Lower leg skin (tissue), 4 donors: Measurements from ENCODE around the gene ATOX1. TPM values are rescaled to one million over a fixed set of nuclear protein-coding genes. Genes with fewer than 3 reads are reported as not detected.
"Not testable (repeated sequence)": the region's sequence is repeated elsewhere in the genome, so short reads cannot be mapped to it uniquely, and the experiment has no call there.

Experiments used
- DNase-seq, 2 donors: peaks; one replicate each; pipeline ENCODE4 v3.0.0-alpha.2; 2019; ENCODE audit warnings: low spot score in 2 of 2
- H3K4me3 ChIP-seq: fragments of 200-600 bp; sonication (generic); 2 replicates; pipeline ENCODE4 v1.5.1; 2017; ENCODE audit warnings: mild to moderate bottlenecking, low read depth; ENCODE audit not compliant: poor library complexity, severe bottlenecking
- POLR2A ChIP-seq, 2 donors: fragments of 450-650 bp; IDR thresholded peaks; one replicate each; pipeline ENCODE4 v1.6.1; 2016 to 2017; ENCODE audit warnings: antibody characterized with exemption in 2 of 2, mild to moderate bottlenecking in 1 of 2, moderate library complexity in 1 of 2
- WGBS, 2 donors: methylation state at CpG; one replicate each; pipeline ENCODE4 v1.1.5; 2018; 5-methylcytosine and 5-hydroxymethylcytosine counted together
- intact Hi-C: fragments of 100-400 bp; cut with DNase I; formaldehyde crosslinking; loops from one replicate; pipeline ENCODE4 v1.15.0; 2023; ENCODE audit warnings: low total_unique reads
- total RNA-seq, 4 donors: library from RNA; depleted of rRNA; stranded (reverse); fragments of >200 nt; gene quantifications; one replicate each; pipeline ENCODE4 v1.1.0, GENCODE V29; 2016
- TF ChIP-seq, protein P1 (sequence below), 3 donors: fragments of 450-650 bp; IDR thresholded peaks; one replicate each; pipeline ENCODE4 v1.5.1; 2016; ENCODE audit warnings: antibody characterized with exemption in 3 of 3, mild to moderate bottlenecking in 3 of 3, moderate library complexity in 2 of 3

ATOX1 gene
- total RNA-seq, 4 donors from 2014 or later = 65.5 to 137 (median 92.8) TPM

DNA sequence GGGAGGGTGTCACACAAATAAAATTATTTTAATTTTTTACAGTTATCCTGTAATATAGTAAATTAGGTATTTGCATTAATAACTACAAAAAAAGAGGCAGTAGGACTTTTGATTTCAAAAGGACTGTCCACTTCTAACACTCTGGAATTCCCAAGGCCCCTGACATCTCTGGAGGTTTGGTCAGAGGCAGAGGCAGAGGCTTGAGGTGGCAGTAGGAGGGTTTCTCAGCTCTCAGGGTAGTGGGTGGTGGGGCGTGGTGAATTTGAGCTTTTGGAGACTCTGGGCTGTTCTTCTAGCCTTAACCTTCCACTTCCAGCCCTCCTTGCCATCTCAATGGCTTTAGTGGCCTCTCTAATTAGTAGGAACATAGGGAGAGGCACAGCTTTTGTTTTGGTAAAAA is 22.8 kb downstream of the ATOX1 start:
- intact Hi-C loops = no loop called here
- no peak for TF ChIP-seq POLR2A (IDR thresholded peaks at IDR 0.05)
- TF ChIP-seq, protein P1, sequence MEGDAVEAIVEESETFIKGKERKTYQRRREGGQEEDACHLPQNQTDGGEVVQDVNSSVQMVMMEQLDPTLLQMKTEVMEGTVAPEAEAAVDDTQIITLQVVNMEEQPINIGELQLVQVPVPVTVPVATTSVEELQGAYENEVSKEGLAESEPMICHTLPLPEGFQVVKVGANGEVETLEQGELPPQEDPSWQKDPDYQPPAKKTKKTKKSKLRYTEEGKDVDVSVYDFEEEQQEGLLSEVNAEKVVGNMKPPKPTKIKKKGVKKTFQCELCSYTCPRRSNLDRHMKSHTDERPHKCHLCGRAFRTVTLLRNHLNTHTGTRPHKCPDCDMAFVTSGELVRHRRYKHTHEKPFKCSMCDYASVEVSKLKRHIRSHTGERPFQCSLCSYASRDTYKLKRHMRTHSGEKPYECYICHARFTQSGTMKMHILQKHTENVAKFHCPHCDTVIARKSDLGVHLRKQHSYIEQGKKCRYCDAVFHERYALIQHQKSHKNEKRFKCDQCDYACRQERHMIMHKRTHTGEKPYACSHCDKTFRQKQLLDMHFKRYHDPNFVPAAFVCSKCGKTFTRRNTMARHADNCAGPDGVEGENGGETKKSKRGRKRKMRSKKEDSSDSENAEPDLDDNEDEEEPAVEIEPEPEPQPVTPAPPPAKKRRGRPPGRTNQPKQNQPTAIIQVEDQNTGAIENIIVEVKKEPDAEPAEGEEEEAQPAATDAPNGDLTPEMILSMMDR (IDR thresholded peaks at IDR 0.05) = no peak
- 91 to 96% methylated on average over 1 of the region's 1 CpG for WGBS, 2 donors
- H3K4me3 ChIP-seq = no peak overlapping the region
- no peak for DNase-seq

DNA sequence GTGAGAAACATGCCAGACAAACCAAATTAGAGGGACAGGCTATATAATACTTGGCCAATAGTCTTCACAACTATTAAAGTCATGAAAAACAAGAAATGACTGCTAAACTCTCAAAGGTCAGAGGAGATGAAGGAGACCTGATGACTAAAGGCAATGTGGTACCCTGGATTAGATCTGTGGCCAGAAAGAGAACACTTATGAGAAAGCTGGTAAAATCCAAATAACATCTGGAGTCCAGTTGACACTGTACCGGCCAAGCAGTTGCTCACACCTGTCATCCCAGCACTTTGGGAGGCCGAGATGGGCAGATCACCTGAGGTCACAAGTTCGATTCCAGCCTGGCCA is 24.4 kb downstream of the ATOX1 start:
- intact Hi-C loops = no loop called here
- no peak for DNase-seq
- 95 to 97% methylated on average over 3 of the region's 3 CpGs for WGBS, 2 donors
- TF ChIP-seq, protein P1 (IDR thresholded peaks at IDR 0.05) = no peak
- TF ChIP-seq POLR2A (IDR thresholded peaks at IDR 0.05) = no peak
- no peak overlapping the region for H3K4me3 ChIP-seq

DNA sequence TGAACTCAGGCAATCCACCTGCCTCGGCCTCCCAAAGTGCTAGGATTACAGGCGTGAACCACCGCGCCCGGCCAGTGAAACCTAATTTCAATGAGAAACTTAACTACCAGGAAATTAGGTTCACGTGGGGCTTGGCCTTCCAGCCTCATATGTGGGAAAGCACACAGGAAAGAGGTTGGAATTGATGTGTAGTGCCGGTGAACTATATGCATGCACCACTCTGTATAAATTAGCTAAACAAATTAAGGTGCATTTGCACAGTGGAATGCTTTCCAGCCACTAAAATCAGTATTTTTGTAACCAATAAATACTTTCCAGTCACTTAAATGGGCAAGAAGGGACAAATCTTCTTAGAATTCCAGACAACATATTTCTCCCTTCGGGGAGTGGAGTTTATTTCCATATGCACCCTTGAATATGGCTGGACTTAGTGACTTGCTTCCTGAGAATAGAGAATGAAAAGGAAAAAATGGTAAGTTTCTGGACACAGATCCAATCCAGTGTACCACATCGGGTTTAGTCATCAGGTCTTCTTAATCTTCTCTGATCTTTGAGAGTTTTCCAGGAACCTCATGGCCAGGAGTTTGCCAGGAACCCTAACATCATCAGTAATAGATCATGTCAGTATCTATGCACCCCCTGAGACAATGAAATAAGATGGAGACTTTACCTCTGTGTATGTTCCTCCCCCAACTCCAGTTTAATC is 24.9 kb downstream of the ATOX1 start:
- H3K4me3 ChIP-seq = no peak overlapping the region
- 85 to 91% methylated on average over 9 of the region's 9 CpGs for WGBS, 2 donors
- no peak for TF ChIP-seq POLR2A (IDR thresholded peaks at IDR 0.05)
- TF ChIP-seq, protein P1 (IDR thresholded peaks at IDR 0.05) = no peak
- intact Hi-C loops = no loop called here
- DNase-seq = no peak

DNA sequence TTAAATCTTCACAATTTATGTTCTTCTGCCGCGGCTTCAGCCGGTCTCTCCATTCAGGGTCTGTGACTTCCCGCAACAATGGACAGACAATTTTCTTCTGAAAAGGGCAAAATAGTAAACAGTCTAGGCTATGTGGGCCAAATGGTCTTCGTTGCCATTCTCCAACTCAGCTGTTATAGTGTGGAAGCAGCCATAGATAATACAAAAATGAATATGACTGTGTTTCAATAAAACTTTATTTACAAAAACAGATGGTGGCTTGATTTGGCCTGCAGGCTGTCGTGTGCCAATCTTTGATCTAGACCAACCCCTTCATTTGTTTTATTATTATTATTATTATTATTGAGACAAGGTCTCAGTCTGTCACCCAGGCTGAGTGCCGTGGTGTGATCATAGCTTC is 28.1 kb downstream of the ATOX1 start:
- TF ChIP-seq, protein P1 (IDR thresholded peaks at IDR 0.05) = no peak
- TF ChIP-seq POLR2A (IDR thresholded peaks at IDR 0.05) = no peak
- no peak for DNase-seq
- H3K4me3 ChIP-seq = no peak overlapping the region
- intact Hi-C loops = no loop called here
- 92 to 99% methylated on average over 7 of the region's 7 CpGs for WGBS, 2 donors

DNA sequence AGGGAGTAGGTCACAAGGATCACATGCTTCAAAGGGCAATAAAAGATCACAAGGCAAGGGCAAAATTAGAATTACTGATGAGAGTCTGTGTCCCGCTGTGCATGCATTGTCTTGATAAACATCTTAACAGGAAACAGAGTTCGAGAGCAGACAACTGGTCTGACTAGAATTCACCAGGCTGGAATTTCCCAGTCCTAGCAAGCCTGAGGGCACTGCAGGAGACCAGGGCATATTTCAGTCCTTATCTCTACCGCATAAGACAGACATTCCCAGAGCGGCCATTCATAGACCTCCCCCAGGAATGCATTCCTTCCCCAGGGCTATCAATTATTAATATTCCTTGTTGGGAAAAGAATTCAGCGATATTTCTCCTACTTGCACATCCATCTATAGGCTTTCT is 28.8 kb downstream of the ATOX1 start:
- H3K4me3 ChIP-seq, intact Hi-C loops, DNase-seq: not testable (repeated sequence)
- 61 to 68% methylated on average over 5 of the region's 5 CpGs for WGBS, 2 donors

DNA sequence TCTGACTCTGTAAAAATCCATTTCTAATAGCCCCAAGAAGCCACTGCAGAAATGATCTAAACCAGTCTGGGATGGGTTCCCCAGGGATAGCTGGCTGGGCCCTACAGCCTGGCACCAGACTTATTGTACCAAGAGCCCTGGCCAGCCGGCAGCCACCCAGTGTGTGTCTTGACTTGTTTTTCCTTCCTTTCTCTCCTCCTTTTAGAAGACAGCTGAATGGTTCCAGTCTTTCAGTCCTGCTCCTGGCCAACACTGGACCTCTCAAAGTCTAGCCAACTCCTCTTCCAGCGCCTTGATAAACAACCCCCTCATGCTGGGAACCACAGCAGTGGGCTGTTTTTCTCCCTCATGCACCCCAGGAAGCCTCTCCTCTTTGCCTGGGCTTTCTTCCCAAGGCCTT is 34.1 kb downstream of the ATOX1 start:
- no peak for DNase-seq
- 55 to 62% methylated on average over 2 of the region's 2 CpGs for WGBS, 2 donors

More for the DNA sequence above, 34.1 kb downstream of the ATOX1 start:
- intact Hi-C loops = no loop called here
- no peak overlapping the region for H3K4me3 ChIP-seq
- TF ChIP-seq, protein P1 (IDR thresholded peaks at IDR 0.05) = no peak
- TF ChIP-seq POLR2A (IDR thresholded peaks at IDR 0.05) = no peak
